HL-60 (cell line): Measurements from ENCODE around the gene SMG6.

ENCODE experiments used
- CTCF ChIP-seq: IDR thresholded peaks from one replicate; pipeline ENCODE4 v1.5.1; 2011; ENCODE audit warnings: low read length, control low read depth, inconsistent platforms; ENCODE audit not compliant: insufficient read depth
- GABPA ChIP-seq: IDR thresholded peaks from 2 replicates; pipeline ENCODE4 v1.6.1; 2012; ENCODE audit warnings: low read depth

GRCh38 chr17:2197271-2197670 lies 106.3 kb downstream of the SMG6 start:
- TF ChIP-seq CTCF (no peak), GABPA (no peak)
